Glutamatergic neuron (in vitro differentiated cells): ENCODE results near the gene SPINK8. TPM values are rescaled to one million over a fixed set of nuclear protein-coding genes. Genes with fewer than 3 reads are reported as not detected.

Source experiments
- DNase-seq: peaks from one replicate; pipeline ENCODE4 v3.0.0; 2022
- H3K27ac Mint-ChIP-seq: one replicate; pipeline ENCODE4 v1.8.0; 2020; ENCODE audit warnings: mild to moderate bottlenecking, mixed read lengths, inconsistent platforms; ENCODE audit not compliant: unreplicated experiment
- H3K27me3 Mint-ChIP-seq: one replicate; pipeline ENCODE4 v1.8.0; 2020; ENCODE audit warnings: mild to moderate bottlenecking, moderate library complexity, mixed read lengths, inconsistent platforms; ENCODE audit not compliant: unreplicated experiment
- H3K36me3 Mint-ChIP-seq: one replicate; pipeline ENCODE4 v1.8.0; 2020; ENCODE audit warnings: mild to moderate bottlenecking, mixed read lengths, inconsistent platforms; ENCODE audit not compliant: unreplicated experiment
- H3K4me1 Mint-ChIP-seq: one replicate; pipeline ENCODE4 v1.8.0; 2020; ENCODE audit warnings: mild to moderate bottlenecking, low read depth, mixed read lengths, inconsistent platforms; ENCODE audit not compliant: unreplicated experiment
- H3K4me3 Mint-ChIP-seq: one replicate; pipeline ENCODE4 v1.8.0; 2020; ENCODE audit warnings: mild to moderate bottlenecking, mixed read lengths, inconsistent platforms; ENCODE audit not compliant: unreplicated experiment
- H3K9me3 Mint-ChIP-seq: one replicate; pipeline ENCODE4 v1.8.0; 2020; ENCODE audit warnings: mild to moderate bottlenecking, moderate library complexity, mixed read lengths, inconsistent platforms; ENCODE audit not compliant: unreplicated experiment
- total RNA-seq: library from RNA; stranded (reverse); fragmentation: NEBNext Ultra II Directional; extraction: Animal tissue kit (Norgen Biotek cat#: 25700); gene quantifications from one replicate; pipeline ENCODE4 v1.2.1, GENCODE V29; 2021; ENCODE audit not compliant: unreplicated experiment
- TF ChIP-seq, protein P1 (sequence below): fragments of 200-600 bp; sonication (generic); IDR thresholded peaks from one replicate; pipeline ENCODE4 v1.5.0; 2021; ENCODE audit not compliant: partially characterized antibody, unreplicated experiment

Gene SPINK8
- total RNA-seq, 1 donor from 2014 or later = not detected

- H3K27me3 Mint-ChIP-seq = peaks cover 2% of the 10 kb centered on the region
- H3K4me1 Mint-ChIP-seq = no peaks in the 10 kb centered on the region
- no peak overlapping the region for H3K27ac Mint-ChIP-seq
- H3K36me3 Mint-ChIP-seq = peaks cover 5% of the 10 kb centered on the region
- DNase-seq = no peak
- TF ChIP-seq, protein P1, sequence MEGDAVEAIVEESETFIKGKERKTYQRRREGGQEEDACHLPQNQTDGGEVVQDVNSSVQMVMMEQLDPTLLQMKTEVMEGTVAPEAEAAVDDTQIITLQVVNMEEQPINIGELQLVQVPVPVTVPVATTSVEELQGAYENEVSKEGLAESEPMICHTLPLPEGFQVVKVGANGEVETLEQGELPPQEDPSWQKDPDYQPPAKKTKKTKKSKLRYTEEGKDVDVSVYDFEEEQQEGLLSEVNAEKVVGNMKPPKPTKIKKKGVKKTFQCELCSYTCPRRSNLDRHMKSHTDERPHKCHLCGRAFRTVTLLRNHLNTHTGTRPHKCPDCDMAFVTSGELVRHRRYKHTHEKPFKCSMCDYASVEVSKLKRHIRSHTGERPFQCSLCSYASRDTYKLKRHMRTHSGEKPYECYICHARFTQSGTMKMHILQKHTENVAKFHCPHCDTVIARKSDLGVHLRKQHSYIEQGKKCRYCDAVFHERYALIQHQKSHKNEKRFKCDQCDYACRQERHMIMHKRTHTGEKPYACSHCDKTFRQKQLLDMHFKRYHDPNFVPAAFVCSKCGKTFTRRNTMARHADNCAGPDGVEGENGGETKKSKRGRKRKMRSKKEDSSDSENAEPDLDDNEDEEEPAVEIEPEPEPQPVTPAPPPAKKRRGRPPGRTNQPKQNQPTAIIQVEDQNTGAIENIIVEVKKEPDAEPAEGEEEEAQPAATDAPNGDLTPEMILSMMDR = no peak
- H3K9me3 Mint-ChIP-seq = no peaks in the 10 kb centered on the region
- no peak overlapping the region for H3K4me3 Mint-ChIP-seq
Measured at GRCh38 chr3:48280881-48281280, 52.6 kb downstream of the SPINK8 start.

GRCh38 chr3:48278884-48279559 lies 54.4 kb downstream of the SPINK8 start:
- TF ChIP-seq, protein P1 = no peak
- Mint-ChIP-seq H3K9me3 (no peaks in the 10 kb centered on the region), H3K36me3 (peaks cover 5% of the 10 kb centered on the region), H3K4me3 (no peak overlapping the region), H3K27me3 (peaks cover 2% of the 10 kb centered on the region), H3K4me1 (no peaks in the 10 kb centered on the region), H3K27ac (no peak overlapping the region)
- DNase-seq = no peak

- no peak for DNase-seq
- Mint-ChIP-seq H3K9me3 (peaks cover 2% of the 10 kb centered on the region), H3K36me3 (peaks cover 5% of the 10 kb centered on the region), H3K27ac (no peak overlapping the region), H3K27me3 (peaks cover 2% of the 10 kb centered on the region), H3K4me3 (no peak overlapping the region), H3K4me1 (peaks cover 5% of the 10 kb centered on the region)
- TF ChIP-seq, protein P1 = no peak
Measured at GRCh38 chr3:48276911-48277641, 56.4 kb downstream of the SPINK8 start.

- Mint-ChIP-seq H3K27me3 (peaks cover 3% of the 10 kb centered on the region), H3K4me1 (peaks cover 5% of the 10 kb centered on the region), H3K27ac (no peak overlapping the region), H3K4me3 (no peak overlapping the region), H3K9me3 (peaks cover 5% of the 10 kb centered on the region), H3K36me3 (peaks cover 11% of the 10 kb centered on the region)
- TF ChIP-seq, protein P1 = no peak
- DNase-seq = no peak
Measured at GRCh38 chr3:48275287-48276027, 58.0 kb downstream of the SPINK8 start.
